Fibroblast of lung (primary cell): ENCODE data around the gene CTNNBIP1. TPM values are rescaled to one million over a fixed set of nuclear protein-coding genes. Genes with fewer than 3 reads are reported as not detected.
"Not testable (repeated sequence)": the region's sequence is repeated elsewhere in the genome, so short reads cannot be mapped to it uniquely, and the experiment has no call there.

Experiments used
- DNase-seq, 2 donors: peaks; one replicate each; pipeline versions ENCODE4 v3.0.0 to v3.0.0-alpha.2; 2010; ENCODE audit warnings: low read depth in 2 of 2
- H2AFZ ChIP-seq: 2 replicates; pipeline ENCODE4 v1.5.1; 2012; ENCODE audit warnings: low read length, control low read depth, inconsistent platforms
- H3K27ac ChIP-seq: 2 replicates; pipeline ENCODE4 v1.5.1; 2011; ENCODE audit warnings: low read length, control low read depth; ENCODE audit not compliant: insufficient read depth
- H3K27me3 ChIP-seq: 2 replicates; pipeline ENCODE4 v1.5.1; 2011; ENCODE audit warnings: mild to moderate bottlenecking, low read length; ENCODE audit not compliant: control insufficient read depth, insufficient read depth
- H3K36me3 ChIP-seq: 2 replicates; pipeline ENCODE4 v1.5.1; 2011; ENCODE audit warnings: low read length; ENCODE audit not compliant: control insufficient read depth, insufficient read depth
- H3K4me1 ChIP-seq: 2 replicates; pipeline ENCODE4 v1.5.1; 2011; ENCODE audit warnings: low read length; ENCODE audit not compliant: control insufficient read depth, insufficient read depth; ENCODE audit errors: extremely low read depth
- H3K4me2 ChIP-seq: 2 replicates; pipeline ENCODE4 v1.5.1; 2011; ENCODE audit warnings: low read length, control low read depth; ENCODE audit not compliant: insufficient read depth; ENCODE audit errors: extremely low read depth
- H3K4me3 ChIP-seq, 4 experiments: fragments of 200-600 bp in 1 of 4; sonication (generic) in 1 of 4; replicated peaks in 1 of 4; 2 replicates each; pipeline ENCODE4 v1.5.1; 2011 to 2016; ENCODE audit warnings: low read length in 4 of 4, low read depth in 3 of 4, mild to moderate bottlenecking in 3 of 4, control low read depth in 2 of 4, inconsistent platforms in 1 of 4, mixed read lengths in 1 of 4; ENCODE audit not compliant: insufficient read depth in 1 of 4; ENCODE audit errors: control extremely low read depth in 1 of 4
- H3K79me2 ChIP-seq: 2 replicates; pipeline ENCODE4 v1.5.1; 2012; ENCODE audit warnings: mild to moderate bottlenecking, low read length, inconsistent platforms; ENCODE audit not compliant: control insufficient read depth, insufficient read depth
- H3K9ac ChIP-seq: 2 replicates; pipeline ENCODE4 v1.5.1; 2011; ENCODE audit warnings: mild to moderate bottlenecking, low read length, control low read depth; ENCODE audit not compliant: insufficient read depth
- H3K9me3 ChIP-seq: 2 replicates; pipeline ENCODE4 v1.5.1; 2012; ENCODE audit warnings: low read depth, low read length; ENCODE audit not compliant: control insufficient read depth, insufficient read depth
- H4K20me1 ChIP-seq: 2 replicates; pipeline ENCODE4 v1.5.1; 2011; ENCODE audit warnings: low read length; ENCODE audit not compliant: control insufficient read depth, insufficient read depth; ENCODE audit errors: extremely low read depth
- EZH2 ChIP-seq: IDR thresholded peaks from 2 replicates; pipeline ENCODE4 v1.5.1; 2012; ENCODE audit warnings: low read length, control low read depth, mild to moderate bottlenecking; ENCODE audit errors: missing control alignments
- polyA plus RNA-seq, 2 donors: library from polyadenylated mRNA; depleted of rRNA in 1 of 2; stranded (reverse) in 1 of 2; unstranded in 1 of 2; fragments of >200 nt; gene quantifications; 2 replicates each; pipeline ENCODE4 v1.2.1, GENCODE V29; 2011 to 2012; ENCODE audit warnings: missing spikeins in 1 of 2
- total RNA-seq: library from RNA; depleted of rRNA; stranded (reverse); fragments of >200 nt; gene quantifications from 2 replicates; pipeline ENCODE4 v1.2.1, GENCODE V29; 2014
- TF ChIP-seq, protein P1 (sequence below), 2 donors: IDR thresholded peaks in 1 of 2; conservative IDR thresholded peaks in 1 of 2; 1 replicate in 1 of 2; 2 replicates in 1 of 2; pipeline ENCODE4 v1.5.1; 2011 to 2012; ENCODE audit warnings: low read length in 2 of 2, control low read depth in 1 of 2, inconsistent platforms in 1 of 2, low read depth in 1 of 2, mild to moderate bottlenecking in 1 of 2

The CTNNBIP1 gene
- total and polyA plus RNA-seq, 2 donors (not counting 1 experiment from before 2014, with no cell fraction given), result 16.5 to 19.0 TPM

DNA sequence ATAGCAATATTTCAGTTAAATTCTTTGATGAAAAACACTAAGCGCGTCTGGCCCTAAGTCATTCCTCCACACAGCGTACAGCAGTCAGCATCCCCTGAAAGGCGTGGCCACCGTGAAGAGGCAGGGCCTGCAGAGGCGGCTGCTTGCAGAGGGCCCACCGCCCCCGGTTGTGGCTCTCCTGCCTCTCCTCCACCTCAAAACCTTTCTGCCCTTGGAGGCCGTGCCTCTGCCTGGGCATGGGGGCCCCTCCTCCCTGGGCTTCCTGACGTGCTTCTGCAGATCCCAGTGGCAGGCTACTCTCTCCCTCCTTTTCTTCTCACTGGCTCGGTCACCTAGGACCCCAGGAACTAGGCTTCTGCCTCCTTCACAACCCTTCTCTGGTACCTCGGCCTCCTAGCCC is 102.5 kb downstream of the CTNNBIP1 start:
- Histone ChIP-seq H3K9ac (no peak overlapping the region), H3K27ac (no peak overlapping the region), H2AFZ (no peak overlapping the region), H4K20me1 (no peaks in the 10 kb centered on the region), H3K27me3 (no peaks in the 10 kb centered on the region), H3K9me3 (no peaks in the 10 kb centered on the region), H3K4me1 (no peaks in the 10 kb centered on the region), H3K36me3 (no peaks in the 10 kb centered on the region), H3K4me2 (no peak overlapping the region), H3K79me2 (peaks cover 20% of the 10 kb centered on the region), H3K4me3 (no peak overlapping the region)
- TF ChIP-seq EZH2, result no peak
- TF ChIP-seq, protein P1, sequence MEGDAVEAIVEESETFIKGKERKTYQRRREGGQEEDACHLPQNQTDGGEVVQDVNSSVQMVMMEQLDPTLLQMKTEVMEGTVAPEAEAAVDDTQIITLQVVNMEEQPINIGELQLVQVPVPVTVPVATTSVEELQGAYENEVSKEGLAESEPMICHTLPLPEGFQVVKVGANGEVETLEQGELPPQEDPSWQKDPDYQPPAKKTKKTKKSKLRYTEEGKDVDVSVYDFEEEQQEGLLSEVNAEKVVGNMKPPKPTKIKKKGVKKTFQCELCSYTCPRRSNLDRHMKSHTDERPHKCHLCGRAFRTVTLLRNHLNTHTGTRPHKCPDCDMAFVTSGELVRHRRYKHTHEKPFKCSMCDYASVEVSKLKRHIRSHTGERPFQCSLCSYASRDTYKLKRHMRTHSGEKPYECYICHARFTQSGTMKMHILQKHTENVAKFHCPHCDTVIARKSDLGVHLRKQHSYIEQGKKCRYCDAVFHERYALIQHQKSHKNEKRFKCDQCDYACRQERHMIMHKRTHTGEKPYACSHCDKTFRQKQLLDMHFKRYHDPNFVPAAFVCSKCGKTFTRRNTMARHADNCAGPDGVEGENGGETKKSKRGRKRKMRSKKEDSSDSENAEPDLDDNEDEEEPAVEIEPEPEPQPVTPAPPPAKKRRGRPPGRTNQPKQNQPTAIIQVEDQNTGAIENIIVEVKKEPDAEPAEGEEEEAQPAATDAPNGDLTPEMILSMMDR (conservative IDR thresholded peaks at IDR 0.05 in 1 of 2, IDR thresholded peaks at IDR 0.05 in 1 of 2; ENCODE audit: low read depth in 1 of 2, low read length in 2 of 2), result no peak
- DNase-seq, result no peak

DNA sequence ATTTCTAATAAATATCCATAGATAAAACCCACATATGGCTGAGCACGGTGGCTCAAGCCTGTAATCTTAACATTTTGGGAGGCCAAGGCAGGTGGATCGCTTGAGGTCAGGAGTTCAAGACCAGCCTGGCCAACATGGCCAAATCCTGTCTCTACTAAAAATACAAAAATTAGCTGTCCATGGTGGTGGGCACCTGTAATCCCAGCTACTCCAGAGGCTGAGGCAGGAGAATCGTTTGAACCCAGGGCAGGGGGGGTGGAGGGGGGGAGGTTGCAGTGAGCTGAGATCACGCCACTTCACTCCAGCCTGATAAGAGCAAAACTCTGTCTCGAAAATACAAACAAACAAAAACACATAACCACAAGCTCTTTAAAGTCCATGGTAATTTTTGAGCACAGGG is 104.1 kb downstream of the CTNNBIP1 start:
- not testable (repeated sequence) for DNase-seq, H3K36me3 ChIP-seq, H3K9me3 ChIP-seq, H3K4me2 ChIP-seq, H3K4me3 ChIP-seq, H4K20me1 ChIP-seq, H3K27me3 ChIP-seq, H3K27ac ChIP-seq, H2AFZ ChIP-seq, H3K4me1 ChIP-seq, H3K9ac ChIP-seq
- peaks cover 22% of the 10 kb centered on the region for H3K79me2 ChIP-seq

- no peaks in the 10 kb centered on the region for H3K27me3 ChIP-seq
- H2AFZ ChIP-seq, result no peak overlapping the region
- H3K27ac ChIP-seq, result no peak overlapping the region
- peaks cover 22% of the 10 kb centered on the region for H3K79me2 ChIP-seq
- no peak for DNase-seq
- H3K4me2 ChIP-seq, result no peak overlapping the region
- H3K9ac ChIP-seq, result no peak overlapping the region
- H3K4me3 ChIP-seq, result no peak overlapping the region
- H3K9me3 ChIP-seq, result no peaks in the 10 kb centered on the region
- TF ChIP-seq, protein P1 (conservative IDR thresholded peaks at IDR 0.05 in 1 of 2, IDR thresholded peaks at IDR 0.05 in 1 of 2; ENCODE audit: low read depth in 1 of 2, low read length in 2 of 2), result no peak
- TF ChIP-seq EZH2, result no peak
- H3K4me1 ChIP-seq, result no peaks in the 10 kb centered on the region
- no peaks in the 10 kb centered on the region for H3K36me3 ChIP-seq
- H4K20me1 ChIP-seq, result no peaks in the 10 kb centered on the region
These were observed 105.0 kb downstream of the CTNNBIP1 start for GRCh38 chr1:9805006-9805508.

GRCh38 chr1:9803003-9803918 is 106.8 kb downstream of the CTNNBIP1 start:
- not testable (repeated sequence) for H3K36me3 ChIP-seq, H4K20me1 ChIP-seq, DNase-seq, H3K27ac ChIP-seq, H3K9me3 ChIP-seq, H3K9ac ChIP-seq, H3K4me1 ChIP-seq, H3K4me2 ChIP-seq, H3K27me3 ChIP-seq, H3K4me3 ChIP-seq, H2AFZ ChIP-seq
- H3K79me2 ChIP-seq, result peaks cover 15% of the 10 kb centered on the region
